AG04450 (cell line): ENCODE results near the gene EPAS1. TPM values are rescaled to one million over a fixed set of nuclear protein-coding genes. Genes with fewer than 3 reads are reported as not detected.

Experiments
- CTCF ChIA-PET: fragments of 300-600, 350-600 bp; formaldehyde crosslinking; extraction: SDS; loops from one replicate; lab custom pipeline; 2022; ENCODE audit warnings: antibody characterized with exemption, inconsistent platforms; lab: Charles Lee
- POLR2A ChIA-PET: fragments of 350-600 bp; formaldehyde crosslinking; extraction: SDS; loops from one replicate; lab custom pipeline; 2021; ENCODE audit warnings: antibody characterized with exemption, inconsistent platforms; lab: Yijun Ruan, JAX
- DNase-seq: peaks from one replicate; pipeline ENCODE4 v3.0.0-alpha.2; 2011; ENCODE audit warnings: low read depth, low spot score
- H3K27ac ChIP-seq: one replicate; pipeline ENCODE4 v1.5.1; 2012; ENCODE audit warnings: low read depth, low read length, control low read depth
- H3K27me3 ChIP-seq: one replicate; pipeline ENCODE4 v1.6.0; 2012; ENCODE audit warnings: low read length; ENCODE audit not compliant: control insufficient read depth, insufficient read depth
- H3K4me3 ChIP-seq: 2 replicates; pipeline ENCODE4 v1.5.1; 2011; ENCODE audit warnings: mild to moderate bottlenecking, low read depth, low read length, control low read depth
- H3K9me3 ChIP-seq: 2 replicates; pipeline ENCODE4 v1.5.1; 2012; ENCODE audit warnings: low read length; ENCODE audit not compliant: control insufficient read depth, insufficient read depth
- polyA plus RNA-seq: library from polyadenylated mRNA; depleted of rRNA; stranded (reverse); fragments of >200 nt; gene quantifications from 2 replicates; pipeline ENCODE4 v1.2.3, GENCODE V29; 2011
- TF ChIP-seq, protein P1 (sequence below): IDR thresholded peaks from 2 replicates; pipeline ENCODE4 v1.5.1; 2011; ENCODE audit warnings: low read depth, low read length, control low read depth, inconsistent platforms

Gene EPAS1
- polyA plus RNA-seq, 1 experiment: 506 TPM

GRCh38 chr2:46306330-46306751 lies 9.1 kb downstream of the EPAS1 start:
- Histone ChIP-seq H3K4me3 (no peak overlapping the region), H3K27ac (no peak overlapping the region), H3K9me3 (no peaks in the 10 kb centered on the region; the same call in 1 of the 2 replicates), H3K27me3 (no peaks in the 10 kb centered on the region)
- DNase-seq: no peak
- ChIA-PET CTCF (interaction anchor here (1.0 to 1.4 kb wide), 2 partner anchors 60 to 295 kb away, joined by 3 to 4 read pairs; no protein-coding TSS in a partner anchor), POLR2A (interaction anchor here (1.8 kb wide), 1 partner anchor 24 kb away, joined by 4 read pairs; no protein-coding TSS in a partner anchor)
- TF ChIP-seq, protein P1, sequence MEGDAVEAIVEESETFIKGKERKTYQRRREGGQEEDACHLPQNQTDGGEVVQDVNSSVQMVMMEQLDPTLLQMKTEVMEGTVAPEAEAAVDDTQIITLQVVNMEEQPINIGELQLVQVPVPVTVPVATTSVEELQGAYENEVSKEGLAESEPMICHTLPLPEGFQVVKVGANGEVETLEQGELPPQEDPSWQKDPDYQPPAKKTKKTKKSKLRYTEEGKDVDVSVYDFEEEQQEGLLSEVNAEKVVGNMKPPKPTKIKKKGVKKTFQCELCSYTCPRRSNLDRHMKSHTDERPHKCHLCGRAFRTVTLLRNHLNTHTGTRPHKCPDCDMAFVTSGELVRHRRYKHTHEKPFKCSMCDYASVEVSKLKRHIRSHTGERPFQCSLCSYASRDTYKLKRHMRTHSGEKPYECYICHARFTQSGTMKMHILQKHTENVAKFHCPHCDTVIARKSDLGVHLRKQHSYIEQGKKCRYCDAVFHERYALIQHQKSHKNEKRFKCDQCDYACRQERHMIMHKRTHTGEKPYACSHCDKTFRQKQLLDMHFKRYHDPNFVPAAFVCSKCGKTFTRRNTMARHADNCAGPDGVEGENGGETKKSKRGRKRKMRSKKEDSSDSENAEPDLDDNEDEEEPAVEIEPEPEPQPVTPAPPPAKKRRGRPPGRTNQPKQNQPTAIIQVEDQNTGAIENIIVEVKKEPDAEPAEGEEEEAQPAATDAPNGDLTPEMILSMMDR: no peak

GRCh38 chr2:46306988-46307655 lies 9.9 kb downstream of the EPAS1 start:
- no peaks in the 10 kb centered on the region for H3K27me3 ChIP-seq
- ChIA-PET CTCF (interaction anchor here (1.0 to 1.5 kb wide), 3 partner anchors 20 to 296 kb away, joined by 3 to 4 read pairs (median 4); no protein-coding TSS in a partner anchor), POLR2A (interaction anchor here (1.8 kb wide), 1 partner anchor 23 kb away, joined by 4 read pairs; no protein-coding TSS in a partner anchor)
- H3K9me3 ChIP-seq: no peaks in the 10 kb centered on the region; the same call in 1 of the 2 replicates
- DNase-seq: no peak
- H3K4me3 ChIP-seq: no peak overlapping the region
- TF ChIP-seq, protein P1: no peak
- H3K27ac ChIP-seq: no peak overlapping the region

DNA sequence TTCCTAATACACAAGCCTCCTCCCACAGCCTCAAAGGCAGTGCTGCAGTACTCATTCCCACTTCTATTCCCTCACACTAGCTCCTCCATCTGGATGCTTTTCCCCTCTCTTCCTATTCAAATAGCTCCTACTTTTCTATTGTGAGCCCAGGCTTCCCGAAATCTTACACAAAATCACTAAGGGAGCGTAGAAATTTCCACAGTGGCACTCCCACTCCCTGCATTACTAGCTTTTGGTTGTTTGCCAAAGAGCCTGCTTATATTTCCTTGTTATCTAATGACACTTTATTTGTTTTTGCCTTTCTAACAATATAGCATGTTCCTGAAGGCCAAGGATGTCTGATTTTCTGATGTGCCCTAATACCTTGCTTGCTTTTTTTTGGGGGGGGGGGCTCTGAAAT lies 10.9 kb downstream of the EPAS1 start:
- ChIA-PET POLR2A (interaction anchor here (0.6 to 3.9 kb wide), 2 partner anchors 11 to 27 kb away, joined by 5 to 17 read pairs; partner anchors contain the start of gene EPAS1), CTCF (interaction anchor here (0.6 to 1.7 kb wide), 4 partner anchors 10 to 245 kb away, joined by 4 to 5 read pairs (median 4); no protein-coding TSS in a partner anchor)
- H3K4me3 ChIP-seq: no peak overlapping the region
- H3K27ac ChIP-seq: no peak overlapping the region
- DNase-seq: no peak
- H3K27me3 ChIP-seq: no peaks in the 10 kb centered on the region
- no peaks in the 10 kb centered on the region; the same call in 1 of the 2 replicates for H3K9me3 ChIP-seq
- TF ChIP-seq, protein P1: no peak

GRCh38 chr2:46308629-46309028 lies 11.4 kb downstream of the EPAS1 start:
- DNase-seq: no peak
- CTCF ChIA-PET: interaction anchor here (0.6 to 1.7 kb wide), 3 partner anchors 10 to 246 kb away, joined by 4 to 5 read pairs (median 4); no protein-coding TSS in a partner anchor
- POLR2A ChIA-PET: interaction anchor here (0.6 to 3.9 kb wide), 2 partner anchors 11 to 26 kb away, joined by 5 to 17 read pairs; partner anchors contain the start of gene EPAS1

More at GRCh38 chr2:46308629-46309028, 11.4 kb downstream of the EPAS1 start:
- Histone ChIP-seq H3K27ac (no peak overlapping the region), H3K9me3 (no peaks in the 10 kb centered on the region; the same call in 1 of the 2 replicates), H3K4me3 (no peak overlapping the region), H3K27me3 (no peaks in the 10 kb centered on the region)
- TF ChIP-seq, protein P1: no peak
